AG04449 (cell line): Measurements from ENCODE around the gene RAB44.

Source experiments
- CTCF ChIA-PET: fragments of 350-600 bp; formaldehyde crosslinking; extraction: SDS; loops from one replicate; lab custom pipeline; 2021; ENCODE audit warnings: antibody characterized with exemption; lab: Yijun Ruan, JAX
- POLR2A ChIA-PET: fragments of 400-600, 350-600 bp; formaldehyde crosslinking; extraction: SDS; loops from one replicate; lab custom pipeline; 2020; ENCODE audit warnings: antibody characterized with exemption, inconsistent platforms; lab: Yijun Ruan, JAX
- DNase-seq: peaks from one replicate; pipeline ENCODE4 v3.0.0-alpha.2; 2010; ENCODE audit warnings: low read depth, low spot score
- H3K4me3 ChIP-seq: 2 replicates; pipeline ENCODE4 v1.5.1; 2011; ENCODE audit warnings: low read depth, mild to moderate bottlenecking, control low read depth, low read length
- CTCF ChIP-seq: IDR thresholded peaks from one replicate; pipeline ENCODE4 v1.5.1; 2011; ENCODE audit warnings: mild to moderate bottlenecking, moderate library complexity, low read length, control low read depth, inconsistent platforms; ENCODE audit not compliant: insufficient read depth; ENCODE audit errors: missing control alignments

Gene RAB44

GRCh38 chr6:36683656-36684446 is 13.8 kb upstream of the RAB44 start:
- H3K4me3 ChIP-seq = no peak overlapping the region
- ChIA-PET CTCF (interaction anchor here (0.9 to 12.4 kb wide), 10 partner anchors 23 to 82 kb away, joined by 3 to 118 read pairs (median 5); no protein-coding TSS in a partner anchor), POLR2A (interaction anchor here (1.7 kb wide), 1 partner anchor 59 kb away, joined by 5 read pairs; no protein-coding TSS in a partner anchor)
- no peak for DNase-seq
- no peak for TF ChIP-seq CTCF

- ChIA-PET POLR2A (interaction anchor here (1.7 kb wide), 1 partner anchor 59 kb away, joined by 5 read pairs; no protein-coding TSS in a partner anchor), CTCF (interaction anchor here (0.9 to 12.4 kb wide), 6 partner anchors 31 to 81 kb away, joined by 3 to 118 read pairs (median 8); no protein-coding TSS in a partner anchor)
- TF ChIP-seq CTCF = no peak
- no peak for DNase-seq
- H3K4me3 ChIP-seq = no peak overlapping the region
These were observed 13.2 kb upstream of the RAB44 start for GRCh38 chr6:36684447-36684812.

GRCh38 chr6:36685166-36685924 is 12.3 kb upstream of the RAB44 start:
- CTCF ChIA-PET = interaction anchor here (0.8 to 12.4 kb wide), 4 partner anchors 12 to 74 kb away, joined by 3 to 118 read pairs (median 36); no protein-coding TSS in a partner anchor
- POLR2A ChIA-PET = interaction anchor here (0.8 kb wide), 1 partner anchor 9 kb away, joined by 3 read pairs; no protein-coding TSS in a partner anchor
- DNase-seq = no peak
- no peak for TF ChIP-seq CTCF
- H3K4me3 ChIP-seq = no peak overlapping the region

- no peak overlapping the region for H3K4me3 ChIP-seq
- no peak for DNase-seq
- POLR2A ChIA-PET = interaction anchor here (0.7 to 0.8 kb wide), 3 partner anchors 10 to 259 kb away, joined by 3 read pairs; no protein-coding TSS in a partner anchor
- no peak for TF ChIP-seq CTCF
- CTCF ChIA-PET = interaction anchor here (0.8 to 12.4 kb wide), 5 partner anchors 11 to 72 kb away, joined by 3 to 118 read pairs (median 7); no protein-coding TSS in a partner anchor
These were observed 11.5 kb upstream of the RAB44 start for GRCh38 chr6:36685926-36686667.

GRCh38 chr6:36686668-36687513 is 10.7 kb upstream of the RAB44 start:
- no peak for TF ChIP-seq CTCF
- DNase-seq = no peak
- ChIA-PET CTCF (interaction anchor here (0.9 to 12.4 kb wide), 5 partner anchors 20 to 71 kb away, joined by 3 to 118 read pairs (median 7); no protein-coding TSS in a partner anchor), POLR2A (interaction anchor here (0.7 to 4.4 kb wide), 4 partner anchors 8 to 258 kb away, joined by 3 to 24 read pairs (median 3); partner anchors contain the start of gene CDKN1A)
- H3K4me3 ChIP-seq = no peak overlapping the region
